SK-N-MC (cell line): Measurements from ENCODE around the gene DNHD1.
A peak's percentile ranks its signal among the peaks of the same experiment; 100 is the strongest.

Experiments used
- DNase-seq: peaks from one replicate; pipeline ENCODE4 v3.0.0-alpha.2; 2011; ENCODE audit warnings: low read depth, low spot score
- H3K27ac ChIP-seq: fragments of 200-600 bp; sonication (generic); 2 replicates; pipeline ENCODE4 v1.5.1; 2016; ENCODE audit warnings: mixed run types
- H3K36me3 ChIP-seq: fragments of 200-600 bp; sonication (generic); 2 replicates; pipeline ENCODE4 v1.6.1; 2017; ENCODE audit warnings: antibody characterized with exemption, low read length, mixed read lengths; ENCODE audit not compliant: insufficient read depth
- H3K4me3 ChIP-seq: fragments of 200-600 bp; sonication (generic); 2 replicates; pipeline ENCODE4 v1.5.1; 2016
- H3K9ac ChIP-seq: fragments of 200-600 bp; sonication (generic); 2 replicates; pipeline ENCODE4 v1.8.0; 2017; ENCODE audit warnings: mixed run types, mixed read lengths; ENCODE audit not compliant: insufficient read length
- H3K9me3 ChIP-seq: fragments of 200-600 bp; sonication (generic); 2 replicates; pipeline ENCODE4 v1.6.1; 2017; ENCODE audit warnings: low read depth, mild to moderate bottlenecking, antibody characterized with exemption, low read length, moderate library complexity, mixed read lengths
- EZH2 ChIP-seq: fragments of 200-600 bp; sonication (generic); IDR thresholded peaks from one replicate; pipeline ENCODE4 v1.6.1; 2017; ENCODE audit warnings: antibody characterized with exemption
- FOXP2 ChIP-seq: optimal IDR thresholded peaks from 2 replicates; pipeline ENCODE3; 2011; ENCODE audit warnings: mild to moderate bottlenecking, moderate library complexity; ENCODE audit not compliant: insufficient read depth; ENCODE audit errors: extremely low read length, control extremely low read depth
- POLR2AphosphoS5 ChIP-seq: IDR thresholded peaks from 2 replicates; pipeline ENCODE4 v1.6.1; 2012; ENCODE audit warnings: mild to moderate bottlenecking, low read depth, low read length, borderline replicate concordance

Gene DNHD1

DNA sequence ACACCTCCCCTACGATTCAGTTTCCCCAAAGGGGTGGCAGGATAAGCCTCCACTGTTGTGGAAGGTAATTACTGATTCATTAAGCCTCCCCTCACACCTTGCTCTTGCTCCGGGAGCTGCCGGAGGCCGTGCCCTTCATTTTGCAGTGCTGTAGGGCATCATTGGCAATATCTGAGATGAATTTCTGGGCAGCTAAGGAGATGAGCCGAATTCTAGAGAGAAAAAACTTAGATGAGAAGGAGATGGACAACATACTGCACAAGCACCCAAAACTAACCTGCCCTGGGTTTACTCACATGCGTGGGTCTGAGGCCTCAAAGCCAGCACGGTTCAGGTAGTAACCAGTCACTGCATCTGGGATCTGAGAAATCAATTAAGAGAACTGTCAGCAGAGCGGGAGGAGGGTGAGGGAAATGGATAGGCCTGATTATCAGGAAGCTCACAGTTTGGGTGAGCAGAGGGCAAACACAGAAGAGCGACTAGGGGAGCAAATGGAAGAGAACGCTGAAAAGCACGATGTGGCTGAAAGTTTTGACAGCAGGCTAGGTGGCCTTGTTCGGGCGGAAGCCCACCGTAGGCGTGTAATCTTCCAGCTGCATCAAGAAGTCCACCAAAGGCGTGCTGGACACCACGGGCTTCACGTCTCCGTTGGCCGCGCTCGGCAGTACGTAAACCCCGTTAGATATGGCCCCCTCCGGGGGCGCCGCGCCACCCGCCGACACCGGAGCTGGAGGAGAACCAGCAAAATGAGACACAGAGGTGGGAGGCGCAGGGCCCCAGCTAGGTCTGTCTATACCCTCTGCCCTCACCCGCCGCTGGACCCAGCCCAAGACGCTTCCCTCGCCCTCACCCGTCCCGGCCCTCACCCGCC is 114.2 kb downstream of the DNHD1 start:
- H3K9ac ChIP-seq: peak overlapping the region; percentile 78
- peak overlapping the region; percentile 94 for H3K4me3 ChIP-seq
- H3K27ac ChIP-seq: no peak overlapping the region; the same call in 1 of the 2 replicates
- TF ChIP-seq EZH2 (no peak), FOXP2 (no peak), POLR2AphosphoS5 (no peak; the same call in 1 of the 2 replicates)
- no peak for DNase-seq
- peaks cover 36% of the 10 kb centered on the region for H3K36me3 ChIP-seq
- H3K9me3 ChIP-seq: no peaks in the 10 kb centered on the region

DNA sequence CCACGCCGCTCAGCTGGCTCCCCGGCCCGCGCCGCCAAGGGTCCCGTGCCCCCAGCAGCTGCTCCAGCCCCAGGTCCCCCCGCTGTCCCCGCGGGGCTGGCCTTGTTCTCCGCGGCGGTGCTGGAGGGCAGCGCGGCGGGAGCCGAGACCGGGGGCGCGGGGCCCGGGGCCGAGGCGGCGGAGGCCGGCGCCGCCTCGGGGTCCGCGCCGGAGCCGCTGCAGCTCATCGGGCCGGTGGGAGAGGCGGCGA is 114.8 kb downstream of the DNHD1 start:
- H3K4me3 ChIP-seq: peak overlapping the region; percentile 94
- H3K36me3 ChIP-seq: peaks cover 36% of the 10 kb centered on the region
- no peaks in the 10 kb centered on the region for H3K9me3 ChIP-seq
- H3K9ac ChIP-seq: peak overlapping the region; percentile 78
- no peak for DNase-seq
- no peak overlapping the region; the same call in 1 of the 2 replicates for H3K27ac ChIP-seq
- no peak for TF ChIP-seq EZH2
- TF ChIP-seq POLR2AphosphoS5: no peak
- TF ChIP-seq FOXP2: no peak

- TF ChIP-seq EZH2 (no peak), POLR2AphosphoS5 (peak; percentile 97), FOXP2 (peak; percentile 91)
- H3K9me3 ChIP-seq: no peaks in the 10 kb centered on the region
- peak; percentile 64 for DNase-seq
- peak within 1 kb of the TSS; percentile 94 for H3K4me3 ChIP-seq
- H3K27ac ChIP-seq: peak within 1 kb of the TSS; percentile 92
- H3K9ac ChIP-seq: peak within 1 kb of the TSS; percentile 89
- peaks cover 36% of the 10 kb centered on the region for H3K36me3 ChIP-seq
Measured at GRCh38 chr11:6612213-6613041, 115.3 kb downstream of the DNHD1 start, which contains the start of gene TAF10. TSS of gene TAF10 (minus strand) at chr11:6612216. CDS start at chr11:6612189, 27 bp downstream.

- H3K4me3 ChIP-seq: no peak overlapping the region
- TF ChIP-seq EZH2 (no peak), POLR2AphosphoS5 (no peak), FOXP2 (no peak)
- H3K27ac ChIP-seq: no peak overlapping the region
- H3K9me3 ChIP-seq: no peaks in the 10 kb centered on the region
- DNase-seq: no peak
- no peak overlapping the region for H3K9ac ChIP-seq
- H3K36me3 ChIP-seq: peaks cover 29% of the 10 kb centered on the region
Measured at GRCh38 chr11:6613496-6613895, 116.4 kb downstream of the DNHD1 start.

DNA sequence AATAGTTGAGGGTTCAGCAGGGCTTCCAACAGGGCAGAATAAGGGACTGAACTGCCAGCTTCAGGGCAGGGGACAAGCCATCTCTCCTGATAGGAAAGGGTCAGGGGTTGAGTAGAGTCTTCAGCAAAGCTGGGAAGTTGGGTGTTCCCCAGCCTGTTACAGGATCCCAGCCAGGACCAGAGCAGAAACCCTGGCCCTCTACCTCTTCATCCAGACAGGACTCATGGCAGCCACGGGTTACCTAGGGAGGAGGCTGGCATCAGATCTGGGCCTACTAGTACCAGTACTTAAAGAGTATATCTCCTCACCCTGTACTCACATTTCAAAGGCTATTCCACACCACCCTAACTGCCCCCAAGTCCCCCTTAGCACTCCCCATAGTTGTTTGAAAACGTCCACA is 117.4 kb downstream of the DNHD1 start:
- peaks cover 19% of the 10 kb centered on the region for H3K36me3 ChIP-seq
- TF ChIP-seq POLR2AphosphoS5: no peak
- no peak for TF ChIP-seq FOXP2
- TF ChIP-seq EZH2: no peak
- H3K27ac ChIP-seq: no peak overlapping the region
- no peak for DNase-seq
- H3K9me3 ChIP-seq: no peaks in the 10 kb centered on the region
- no peak overlapping the region for H3K4me3 ChIP-seq
- H3K9ac ChIP-seq: no peak overlapping the region

DNA sequence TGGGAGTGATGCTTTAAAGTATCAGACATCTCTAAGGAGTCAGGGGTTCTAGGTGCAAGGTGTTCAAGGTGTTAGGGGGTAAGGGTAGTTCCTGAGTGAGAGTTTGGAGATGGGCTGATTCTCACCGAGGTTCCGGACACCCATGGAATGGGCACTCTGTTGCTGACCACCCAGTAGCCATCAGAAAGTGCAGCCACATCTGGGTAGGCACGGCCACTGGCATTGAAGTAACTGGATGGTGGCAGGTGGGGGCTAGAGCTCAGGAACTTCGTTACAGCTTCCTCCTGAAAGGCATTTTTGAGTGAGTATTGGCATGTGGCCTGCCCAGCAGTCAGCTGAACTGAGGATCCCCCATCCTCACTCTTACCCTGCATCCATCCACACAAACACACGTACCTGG is 118.0 kb downstream of the DNHD1 start:
- Histone ChIP-seq H3K36me3 (peaks cover 13% of the 10 kb centered on the region), H3K9ac (no peak overlapping the region), H3K9me3 (no peaks in the 10 kb centered on the region), H3K27ac (no peak overlapping the region), H3K4me3 (no peak overlapping the region)
- no peak for DNase-seq
- TF ChIP-seq POLR2AphosphoS5 (no peak), FOXP2 (no peak), EZH2 (no peak)

GRCh38 chr11:6615882-6616585 is 119.0 kb downstream of the DNHD1 start:
- Histone ChIP-seq H3K36me3 (peaks cover 3% of the 10 kb centered on the region), H3K9me3 (no peaks in the 10 kb centered on the region), H3K9ac (no peak overlapping the region), H3K4me3 (no peak overlapping the region), H3K27ac (no peak overlapping the region)
- no peak for DNase-seq
- TF ChIP-seq POLR2AphosphoS5 (no peak), EZH2 (no peak)
